ENCODE measurements around the gene ABCG4.

The ABCG4 gene

GRCh38 chr11:119118946-119119345 lies 29.9 kb upstream of the ABCG4 start:
- Histone ChIP-seq H3K36me3 (replicated peaks in 1 of 2; ENCODE audit: control insufficient read depth in 2 of 2, insufficient read depth in 2 of 2, low read length in 2 of 2) (peaks cover 1 to 14% of the 10 kb centered on the region in 2 donors), H3K4me3 (ENCODE audit: low read length in 2 of 2) (no peak overlapping the region), H3K23ac (ENCODE audit: low read depth, low read length, poor library complexity) (no peak overlapping the region), H3K14ac (ENCODE audit: low read length) (no peak overlapping the region), H3K27ac (replicated peaks; ENCODE audit: low read length) (no peak overlapping the region), H3K9ac (ENCODE audit: low read depth, low read length, poor library complexity) (no peak overlapping the region), H3K79me1 (ENCODE audit: low read depth, low read length) (peaks cover 6% of the 10 kb centered on the region), H2BK5ac (ENCODE audit: low read length) (no peak overlapping the region), H3K18ac (ENCODE audit: low read length) (no peak overlapping the region), H3K9me3 (replicated peaks in 1 of 2; ENCODE audit: control insufficient read depth in 2 of 2, insufficient read depth in 1 of 2, low read depth in 1 of 2, low read length in 2 of 2) (no peaks in the 10 kb centered on the region), H2BK12ac (ENCODE audit: low read length) (no peak overlapping the region), H2BK15ac (ENCODE audit: low read length) (no peak overlapping the region), H2AFZ (ENCODE audit: low read length) (no peak overlapping the region), H3K4me2 (ENCODE audit: insufficient read depth, low read length, poor library complexity, severe bottlenecking) (no peak overlapping the region), H4K91ac (ENCODE audit: low read depth, low read length, poor library complexity) (no peak overlapping the region), H2BK120ac (ENCODE audit: low read depth, low read length) (no peak overlapping the region), H3K27me3 (ENCODE audit: control insufficient read depth in 3 of 3, insufficient read depth in 3 of 3, low read depth in 1 of 3, low read length in 3 of 3) (no peaks in the 10 kb centered on the region), H3K4me1 (ENCODE audit: control insufficient read depth in 2 of 2, insufficient read depth in 1 of 2, low read depth in 1 of 2, low read length in 2 of 2) (peaks cover 5 to 15% of the 10 kb centered on the region in 2 donors), H3K4ac (ENCODE audit: low read length) (no peak overlapping the region), H2AK5ac (ENCODE audit: low read depth, low read length) (no peak overlapping the region), H4K8ac (ENCODE audit: low read depth, low read length) (no peak overlapping the region)
- WGBS, 2 donors (ENCODE audit: extremely low coverage in 2 of 2, insufficient read length in 2 of 2, insufficient replicate concordance in 1 of 2) = no CpG with 5 or more reads among the region's 1 CpG
- DNase-seq (ENCODE audit: low spot score) = no peak

- Histone ChIP-seq H3K27ac (replicated peaks; ENCODE audit: low read length) (no peak overlapping the region), H3K9ac (ENCODE audit: low read depth, low read length, poor library complexity) (no peak overlapping the region), H2BK5ac (ENCODE audit: low read length) (no peak overlapping the region), H3K36me3 (replicated peaks in 1 of 2; ENCODE audit: control insufficient read depth in 2 of 2, insufficient read depth in 2 of 2, low read length in 2 of 2) (peaks cover 4 to 20% of the 10 kb centered on the region in 2 donors), H4K91ac (ENCODE audit: low read depth, low read length, poor library complexity) (no peak overlapping the region), H3K18ac (ENCODE audit: low read length) (no peak overlapping the region), H2BK12ac (ENCODE audit: low read length) (no peak overlapping the region), H2BK15ac (ENCODE audit: low read length) (no peak overlapping the region), H3K4me3 (ENCODE audit: low read length in 2 of 2) (peak overlapping the region; percentile 23 to 58), H2BK120ac (ENCODE audit: low read depth, low read length) (no peak overlapping the region), H3K4me2 (ENCODE audit: insufficient read depth, low read length, poor library complexity, severe bottlenecking) (peak overlapping the region; percentile 52), H3K4ac (ENCODE audit: low read length) (no peak overlapping the region), H3K23ac (ENCODE audit: low read depth, low read length, poor library complexity) (no peak overlapping the region), H2AK5ac (ENCODE audit: low read depth, low read length) (no peak overlapping the region), H4K8ac (ENCODE audit: low read depth, low read length) (no peak overlapping the region), H3K9me3 (replicated peaks in 1 of 2; ENCODE audit: control insufficient read depth in 2 of 2, insufficient read depth in 1 of 2, low read depth in 1 of 2, low read length in 2 of 2) (no peaks in the 10 kb centered on the region), H3K27me3 (ENCODE audit: control insufficient read depth in 3 of 3, insufficient read depth in 3 of 3, low read depth in 1 of 3, low read length in 3 of 3) (no peaks in the 10 kb centered on the region), H3K79me1 (ENCODE audit: low read depth, low read length) (peaks cover 6% of the 10 kb centered on the region), H3K14ac (ENCODE audit: low read length) (no peak overlapping the region), H2AFZ (ENCODE audit: low read length) (peak overlapping the region; percentile 68), H3K4me1 (ENCODE audit: control insufficient read depth in 2 of 2, insufficient read depth in 1 of 2, low read depth in 1 of 2, low read length in 2 of 2) (peaks cover 5 to 15% of the 10 kb centered on the region in 2 donors)
- 100% methylated on average over 1 of the region's 5 CpGs; no CpG with 5 or more reads in 1 of the 2 donors for WGBS, 2 donors (ENCODE audit: extremely low coverage in 2 of 2, insufficient read length in 2 of 2, insufficient replicate concordance in 1 of 2)
- peak; percentile 24 for DNase-seq (ENCODE audit: low spot score)
These were observed 28.2 kb upstream of the ABCG4 start for GRCh38 chr11:119120639-119121007.

GRCh38 chr11:119121008-119121810 lies 27.6 kb upstream of the ABCG4 start, which contains the start of gene HINFP:
Gene HINFP, plus strand, starts transcription at chr11:119121580. Its CDS starts 5,365 bp downstream, at chr11:119126945.
- Histone ChIP-seq H3K4me2 (ENCODE audit: insufficient read depth, low read length, poor library complexity, severe bottlenecking) (peak within 1 kb of the TSS; percentile 77), H2BK15ac (ENCODE audit: low read length) (no peak within 1 kb of the TSS), H3K18ac (ENCODE audit: low read length) (peak within 1 kb of the TSS; percentile 90), H3K4ac (ENCODE audit: low read length) (no peak within 1 kb of the TSS), H2BK5ac (ENCODE audit: low read length) (no peak within 1 kb of the TSS), H3K79me1 (ENCODE audit: low read depth, low read length) (peaks cover 6% of the 10 kb centered on the region), H2AFZ (ENCODE audit: low read length) (peak within 1 kb of the TSS; percentile 86), H3K27ac (replicated peaks; ENCODE audit: low read length) (no peak within 1 kb of the TSS), H2BK12ac (ENCODE audit: low read length) (no peak within 1 kb of the TSS), H4K91ac (ENCODE audit: low read depth, low read length, poor library complexity) (no peak within 1 kb of the TSS), H2AK5ac (ENCODE audit: low read depth, low read length) (no peak within 1 kb of the TSS), H3K4me3 (ENCODE audit: low read length in 2 of 2) (peak within 1 kb of the TSS; percentile 63 to 91), H4K8ac (ENCODE audit: low read depth, low read length) (no peak within 1 kb of the TSS), H3K4me1 (ENCODE audit: control insufficient read depth in 2 of 2, insufficient read depth in 1 of 2, low read depth in 1 of 2, low read length in 2 of 2) (peaks cover 5 to 15% of the 10 kb centered on the region in 2 donors), H3K9me3 (replicated peaks in 1 of 2; ENCODE audit: control insufficient read depth in 2 of 2, insufficient read depth in 1 of 2, low read depth in 1 of 2, low read length in 2 of 2) (no peaks in the 10 kb centered on the region), H3K14ac (ENCODE audit: low read length) (no peak within 1 kb of the TSS), H3K9ac (ENCODE audit: low read depth, low read length, poor library complexity) (peak within 1 kb of the TSS; percentile 98), H3K36me3 (replicated peaks in 1 of 2; ENCODE audit: control insufficient read depth in 2 of 2, insufficient read depth in 2 of 2, low read length in 2 of 2) (peaks cover 4 to 20% of the 10 kb centered on the region in 2 donors), H3K27me3 (ENCODE audit: control insufficient read depth in 3 of 3, insufficient read depth in 3 of 3, low read depth in 1 of 3, low read length in 3 of 3) (no peaks in the 10 kb centered on the region), H2BK120ac (ENCODE audit: low read depth, low read length) (no peak within 1 kb of the TSS), H3K23ac (ENCODE audit: low read depth, low read length, poor library complexity) (peak within 1 kb of the TSS; percentile 28)
- WGBS, 2 donors (ENCODE audit: extremely low coverage in 2 of 2, insufficient read length in 2 of 2, insufficient replicate concordance in 1 of 2) = no CpG with 5 or more reads among the region's 54 CpGs
- DNase-seq (ENCODE audit: low spot score) = peak; percentile 98

GRCh38 chr11:119121811-119122124 lies 27.1 kb upstream of the ABCG4 start:
- Histone ChIP-seq H3K36me3 (replicated peaks in 1 of 2; ENCODE audit: control insufficient read depth in 2 of 2, insufficient read depth in 2 of 2, low read length in 2 of 2) (peaks cover 4 to 26% of the 10 kb centered on the region in 2 donors), H3K4ac (ENCODE audit: low read length) (no peak overlapping the region), H3K18ac (ENCODE audit: low read length) (no peak overlapping the region), H3K79me1 (ENCODE audit: low read depth, low read length) (peaks cover 6% of the 10 kb centered on the region), H2BK12ac (ENCODE audit: low read length) (no peak overlapping the region), H2BK15ac (ENCODE audit: low read length) (no peak overlapping the region), H3K23ac (ENCODE audit: low read depth, low read length, poor library complexity) (peak overlapping the region; percentile 28), H3K4me1 (ENCODE audit: control insufficient read depth in 2 of 2, insufficient read depth in 1 of 2, low read depth in 1 of 2, low read length in 2 of 2) (peaks cover 5 to 15% of the 10 kb centered on the region in 2 donors), H3K4me2 (ENCODE audit: insufficient read depth, low read length, poor library complexity, severe bottlenecking) (peak overlapping the region; percentile 77), H3K27me3 (ENCODE audit: control insufficient read depth in 3 of 3, insufficient read depth in 3 of 3, low read depth in 1 of 3, low read length in 3 of 3) (no peaks in the 10 kb centered on the region), H3K27ac (replicated peaks; ENCODE audit: low read length) (no peak overlapping the region), H2BK5ac (ENCODE audit: low read length) (no peak overlapping the region), H2BK120ac (ENCODE audit: low read depth, low read length) (no peak overlapping the region), H4K91ac (ENCODE audit: low read depth, low read length, poor library complexity) (no peak overlapping the region), H2AFZ (ENCODE audit: low read length) (peak overlapping the region; percentile 86), H2AK5ac (ENCODE audit: low read depth, low read length) (no peak overlapping the region), H3K14ac (ENCODE audit: low read length) (no peak overlapping the region), H4K8ac (ENCODE audit: low read depth, low read length) (no peak overlapping the region), H3K9me3 (replicated peaks in 1 of 2; ENCODE audit: control insufficient read depth in 2 of 2, insufficient read depth in 1 of 2, low read depth in 1 of 2, low read length in 2 of 2) (no peaks in the 10 kb centered on the region), H3K4me3 (ENCODE audit: low read length in 2 of 2) (peak overlapping the region; percentile 63 to 91), H3K9ac (ENCODE audit: low read depth, low read length, poor library complexity) (peak overlapping the region; percentile 98)
- WGBS, 2 donors (ENCODE audit: extremely low coverage in 2 of 2, insufficient read length in 2 of 2, insufficient replicate concordance in 1 of 2) = no CpG with 5 or more reads among the region's 20 CpGs
- no peak for DNase-seq (ENCODE audit: low spot score)
